SIG-M5 treated with dmso at 0.1 percent for 504 hours (cell line): ENCODE results near the gene MED10.

Experiments
- DNase-seq: peaks from one replicate; lab custom pipeline; 2025; ENCODE audit not compliant: unreplicated experiment; lab: John Stamatoyannopoulos, UW

Gene MED10

DNA sequence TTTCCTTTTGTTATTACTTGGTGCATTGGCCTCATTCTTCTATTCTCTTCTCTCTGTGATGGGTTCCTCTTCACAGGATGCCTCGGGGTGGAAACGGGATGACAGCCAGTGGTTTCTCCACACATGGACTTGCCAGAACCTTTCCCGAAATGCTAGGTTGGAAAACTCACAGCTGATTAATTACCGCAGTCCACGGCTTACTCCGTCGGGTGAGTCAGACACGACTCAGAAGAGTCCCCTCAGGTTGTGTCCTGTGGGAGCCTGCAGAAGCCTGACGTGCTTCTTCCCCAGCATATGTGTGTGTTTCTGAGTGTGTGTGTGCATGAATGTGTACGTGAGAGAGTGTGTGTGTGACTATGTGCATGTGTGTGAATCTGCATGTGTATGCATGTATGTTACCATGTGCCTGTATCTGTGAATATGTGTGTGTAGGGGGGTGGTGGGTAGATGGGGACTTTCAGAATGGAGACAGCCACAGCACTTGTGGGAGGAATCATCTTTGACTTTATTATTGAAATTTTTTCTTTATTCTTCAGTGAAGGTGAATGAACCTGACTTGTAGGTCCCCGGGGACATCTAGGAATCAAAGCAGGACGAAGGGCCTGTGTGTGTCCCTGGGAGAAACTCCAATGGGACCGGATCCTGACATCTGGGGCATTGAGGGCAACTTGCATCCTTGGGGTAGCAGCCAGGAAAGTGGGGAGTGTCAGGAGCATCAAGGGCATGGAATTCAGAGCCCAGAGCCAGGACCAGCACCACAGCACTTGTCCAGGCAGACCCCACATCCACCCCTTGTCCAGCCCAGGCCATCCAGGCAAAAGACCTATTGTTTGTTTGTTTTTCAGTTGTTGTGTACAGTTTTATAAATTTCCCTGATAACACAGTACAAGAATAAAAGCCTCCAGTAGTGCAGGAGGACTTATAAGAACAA, 21.9 kb upstream of the MED10 start:
- DNase-seq = no peak

DNA sequence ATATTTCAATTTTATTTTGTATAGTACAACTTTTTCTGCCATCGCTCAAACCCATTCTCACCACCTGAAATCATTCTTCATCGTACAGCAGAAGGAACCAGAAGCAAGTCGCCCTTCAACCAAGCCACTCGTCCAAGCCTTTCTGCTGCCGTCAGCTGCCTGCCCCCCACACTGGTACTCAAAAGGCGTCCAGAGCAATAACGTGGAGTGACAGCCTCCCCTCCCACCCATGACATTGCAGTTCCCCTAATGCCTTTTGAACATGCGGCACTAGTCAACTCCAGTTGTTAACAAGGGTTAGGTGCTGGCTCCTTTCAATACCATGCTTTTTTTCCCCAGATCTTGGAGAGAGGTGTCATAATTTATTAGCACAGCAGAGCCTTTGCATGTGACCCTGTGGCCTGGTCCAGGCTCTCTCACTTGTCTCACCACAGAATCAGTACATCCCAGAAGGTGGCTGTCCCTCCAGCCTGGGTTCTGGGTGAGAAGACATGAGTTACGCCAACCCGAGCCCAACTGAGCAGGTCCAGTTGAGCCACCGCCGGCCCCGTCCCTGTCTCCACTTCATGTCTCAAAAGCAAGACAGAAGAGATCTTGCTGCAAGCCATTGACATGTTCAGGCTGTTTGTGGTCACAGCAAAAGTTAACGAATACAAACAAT, 20.4 kb upstream of the MED10 start:
- DNase-seq = no peak

DNA sequence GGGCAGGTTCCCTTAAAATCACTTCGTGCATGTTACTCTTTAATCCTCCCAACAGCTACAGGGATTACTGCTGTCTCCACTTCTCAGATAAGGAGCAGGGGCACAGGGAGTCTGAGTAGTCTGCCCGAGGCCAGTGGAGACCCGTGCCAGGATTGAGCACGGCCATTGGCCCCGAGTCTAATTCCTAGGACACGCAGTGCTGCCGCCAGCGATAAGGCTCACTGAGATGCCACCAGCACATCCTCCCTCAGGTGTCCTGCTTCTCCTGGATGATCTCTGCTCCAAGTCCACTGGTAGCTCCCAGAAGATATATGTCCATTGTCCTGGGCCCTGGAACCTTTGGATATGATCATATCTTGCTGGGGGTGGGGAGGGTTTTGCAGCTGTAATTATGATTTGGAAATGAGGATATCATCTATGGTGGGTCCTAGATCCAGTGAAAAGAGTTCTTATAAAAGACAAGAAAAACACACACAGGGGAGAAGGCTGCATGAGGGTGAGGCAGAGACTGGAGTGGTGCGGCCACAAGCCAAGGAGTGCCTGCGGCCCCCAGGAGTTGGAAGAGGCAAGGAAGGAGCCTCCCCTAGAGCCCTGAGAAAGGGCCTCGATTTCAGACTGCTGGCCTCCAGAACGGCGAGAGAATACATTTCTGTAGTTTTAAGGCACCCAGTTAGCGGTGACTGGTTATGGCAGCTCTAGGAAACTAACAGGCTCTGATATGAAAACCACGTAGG, 19.4 kb upstream of the MED10 start:
- no peak for DNase-seq

DNA sequence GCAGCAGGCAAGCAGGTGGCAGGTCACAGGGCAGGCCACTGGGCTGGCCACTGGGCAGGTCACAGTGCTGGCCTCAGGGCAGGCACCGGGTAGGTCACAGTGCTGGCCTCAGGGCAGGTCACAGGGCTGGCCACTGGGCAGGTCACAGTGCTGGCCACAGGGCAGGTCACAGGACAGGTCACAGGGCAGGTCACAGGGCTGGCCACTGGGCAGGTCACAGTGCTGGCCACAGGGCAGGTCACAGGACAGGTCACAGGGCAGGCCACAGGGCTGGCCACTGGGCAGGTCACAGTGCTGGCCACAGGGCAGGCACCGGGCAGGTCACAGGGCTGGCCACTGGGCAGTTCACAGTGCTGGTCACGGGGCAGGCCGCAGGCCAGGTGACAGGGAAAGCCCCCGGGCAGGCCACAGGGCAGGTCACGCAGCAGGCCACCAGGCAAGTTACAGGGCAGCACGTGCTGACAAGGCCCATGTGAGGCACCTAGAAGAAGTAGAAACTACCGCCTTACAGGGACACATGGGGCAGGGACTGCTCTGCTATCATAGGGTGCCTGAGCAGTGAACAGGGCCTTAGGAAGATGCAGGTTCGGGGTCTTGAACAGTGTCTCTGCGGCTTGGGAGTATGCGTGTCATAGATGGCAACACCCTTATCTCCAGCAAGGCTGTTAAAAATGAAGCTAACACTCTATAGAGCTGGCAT, 18.6 kb upstream of the MED10 start:
- no peak for DNase-seq

DNA sequence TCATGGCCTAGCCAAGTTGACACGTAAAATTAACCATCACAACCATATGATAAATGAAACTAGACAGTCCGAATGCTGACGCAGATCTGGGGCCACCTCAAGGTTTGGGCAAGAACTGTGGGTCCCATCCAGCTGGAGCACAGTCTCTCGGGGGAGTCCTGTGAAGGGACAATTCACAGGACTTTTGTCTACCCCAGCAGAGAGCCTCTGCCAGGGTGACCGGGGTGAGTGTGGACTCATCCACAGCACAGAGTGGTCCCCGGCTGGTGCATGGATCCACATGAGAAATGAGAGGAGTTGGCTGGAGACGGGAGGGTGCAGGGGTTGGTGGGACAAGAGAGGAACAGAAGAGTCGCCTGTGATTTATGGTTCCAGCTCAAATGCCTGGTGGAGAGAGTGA, 17.7 kb upstream of the MED10 start:
- DNase-seq = no peak

DNA sequence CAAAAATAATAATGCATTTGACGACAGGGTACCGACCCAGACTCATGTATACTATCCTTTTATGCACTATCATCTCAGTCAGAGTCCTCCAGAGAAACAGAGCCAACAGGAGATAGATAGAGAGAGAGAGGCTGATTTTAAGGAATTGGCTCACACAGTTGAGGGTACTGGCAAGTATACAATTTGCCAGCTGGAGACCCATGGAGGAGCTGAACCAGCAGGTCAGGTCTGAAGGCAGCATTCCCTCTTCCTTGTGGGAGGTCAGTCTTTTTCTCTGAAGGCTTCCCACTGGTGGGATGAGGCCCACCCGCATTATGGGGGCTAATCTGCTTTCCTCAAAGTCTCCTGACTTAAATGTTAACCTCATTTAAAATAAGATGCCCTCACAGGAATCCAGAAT, 17.3 kb upstream of the MED10 start:
- DNase-seq = no peak

DNA sequence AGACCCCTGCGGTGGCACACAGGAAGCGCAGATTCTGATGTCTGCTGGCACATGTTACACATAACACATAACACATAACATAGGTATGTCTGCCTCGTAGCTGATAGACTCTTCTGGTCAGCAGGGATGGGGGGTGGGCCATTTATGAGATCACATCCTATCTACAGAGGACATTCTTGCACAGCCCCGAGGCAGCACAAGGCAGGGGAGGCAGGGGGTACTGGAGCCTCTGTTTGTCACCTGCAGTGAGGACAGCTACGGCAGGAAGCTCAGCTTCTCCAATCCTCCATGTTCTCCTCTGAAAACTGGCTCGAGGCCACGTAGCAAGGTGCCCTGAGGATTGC, 16.7 kb upstream of the MED10 start:
- DNase-seq = no peak

DNA sequence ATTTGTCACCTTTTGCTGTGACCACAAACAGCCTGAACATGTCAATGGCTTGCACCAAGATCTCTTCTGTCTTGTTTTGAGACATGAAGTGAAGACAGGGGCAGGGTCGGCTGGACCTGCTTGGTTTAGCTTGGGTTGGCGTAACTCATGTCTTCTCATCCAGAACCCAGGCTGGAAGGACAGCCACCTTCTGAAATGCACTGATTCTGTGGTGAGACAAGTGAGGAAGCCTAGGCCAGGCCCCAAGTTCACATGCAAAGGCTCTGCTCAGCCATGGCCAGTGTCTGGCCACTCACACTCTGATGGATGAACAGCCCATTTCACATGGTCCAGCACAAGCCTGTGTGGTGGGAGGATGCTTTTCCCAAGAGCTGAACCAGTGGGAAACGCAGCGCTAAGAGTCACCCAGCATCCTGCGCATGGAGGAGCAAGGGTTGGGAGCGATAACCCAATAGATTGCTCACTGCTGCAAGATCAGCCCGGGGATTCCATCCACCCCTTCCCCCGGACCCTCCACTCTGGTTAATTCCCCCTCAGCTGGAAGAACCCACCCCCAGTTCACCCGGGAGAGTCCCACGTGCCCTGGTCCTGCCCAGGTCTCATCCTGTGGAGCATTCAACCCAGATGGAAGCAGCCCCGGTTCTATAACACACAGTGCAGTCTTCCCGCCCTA, 16.2 kb upstream of the MED10 start:
- DNase-seq = no peak

DNA sequence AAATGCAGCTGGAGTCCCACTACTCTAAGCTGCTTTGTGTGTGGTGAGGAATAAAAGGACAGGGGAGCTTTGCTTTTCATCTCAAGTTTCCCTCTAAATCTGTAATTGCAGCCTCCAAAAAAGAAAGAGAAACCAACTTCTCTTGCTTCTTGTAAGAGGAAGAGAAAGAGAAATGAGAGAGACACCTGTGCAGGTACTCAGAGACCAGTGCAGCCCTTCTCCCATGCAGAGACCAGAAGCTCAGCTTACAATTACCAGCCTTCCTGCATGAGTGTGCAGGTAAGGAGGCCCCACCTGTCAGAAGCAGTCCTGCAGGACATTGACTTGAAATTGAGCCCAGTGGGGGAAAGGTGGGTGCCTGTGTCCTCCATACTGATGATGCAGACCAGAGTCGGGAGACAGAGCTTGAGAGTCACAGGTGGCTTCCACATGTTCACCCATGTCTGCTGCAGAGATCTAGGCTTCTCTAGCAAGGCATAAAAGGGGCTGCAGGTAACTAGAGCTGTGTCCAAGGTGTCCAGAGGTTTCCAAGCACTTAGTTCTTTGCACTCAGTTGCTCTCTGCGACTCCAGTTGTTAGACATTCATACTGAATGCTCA, 15.3 kb upstream of the MED10 start:
- no peak for DNase-seq

DNA sequence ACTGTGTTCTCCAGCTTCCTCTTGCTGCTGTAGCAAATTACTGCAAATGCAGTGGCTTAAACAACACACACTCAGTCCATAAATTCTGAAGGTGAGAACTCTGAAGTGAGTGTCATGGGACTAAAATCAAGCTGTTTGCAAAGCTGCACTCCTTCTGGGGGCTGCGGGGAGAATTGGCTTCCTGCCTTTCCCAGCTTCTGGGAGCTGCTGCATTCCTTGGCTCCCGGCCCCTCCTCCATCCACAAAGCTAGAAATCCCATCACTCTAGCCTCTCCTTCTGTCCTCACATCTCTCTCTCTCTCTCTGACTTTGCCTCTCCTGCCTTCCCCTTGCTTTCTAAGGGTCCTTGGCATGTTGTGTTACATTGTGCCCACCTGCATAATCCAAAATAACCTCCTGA, 14.2 kb upstream of the MED10 start:
- no peak for DNase-seq

DNA sequence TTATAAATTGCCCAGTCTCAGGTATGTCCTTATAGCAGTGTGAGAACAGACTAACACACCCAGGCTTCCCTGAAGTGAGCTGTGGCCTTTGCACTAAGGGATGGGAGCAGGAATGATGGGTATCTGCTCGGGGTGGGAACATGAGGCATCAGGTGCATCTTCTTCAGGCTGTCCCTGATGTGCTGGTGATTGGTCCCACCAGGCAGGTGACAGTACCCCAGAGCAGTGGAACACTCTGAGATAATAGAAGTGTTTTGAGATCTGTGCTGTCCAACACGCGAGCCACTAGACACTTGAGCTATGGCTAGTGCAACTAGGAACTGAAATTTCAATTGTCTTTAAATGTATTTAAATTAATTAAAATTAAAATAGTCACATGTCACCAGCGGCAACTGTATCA, 12.8 kb upstream of the MED10 start:
- DNase-seq = no peak

DNA sequence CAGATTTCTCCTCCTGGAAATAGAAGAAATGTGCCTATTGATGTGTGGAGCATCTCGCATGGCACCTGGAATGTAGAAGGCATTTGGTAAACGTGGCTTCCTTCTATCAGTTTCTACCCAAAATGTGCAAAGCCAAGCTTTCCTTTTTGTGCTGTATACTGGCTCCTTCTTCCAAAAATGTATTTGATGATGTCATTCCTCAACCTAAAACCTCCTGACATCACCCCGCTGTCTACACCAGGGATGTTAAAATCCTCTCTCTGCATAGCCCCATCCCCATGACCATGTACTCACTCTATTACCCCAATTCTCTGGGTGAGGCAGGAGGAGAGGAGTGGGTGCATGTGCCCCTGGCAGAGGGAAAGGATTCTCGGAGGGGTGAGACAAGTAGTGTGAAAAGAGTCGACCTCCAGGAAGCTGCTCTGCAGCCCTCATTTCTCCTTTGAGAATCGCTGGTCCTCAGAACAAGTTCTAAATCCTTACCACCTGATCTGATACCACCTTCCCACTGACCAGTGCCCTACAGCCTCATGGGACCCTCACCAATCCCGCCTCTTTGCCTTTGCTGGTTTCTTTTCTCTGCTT, 11.7 kb upstream of the MED10 start:
- no peak for DNase-seq

DNA sequence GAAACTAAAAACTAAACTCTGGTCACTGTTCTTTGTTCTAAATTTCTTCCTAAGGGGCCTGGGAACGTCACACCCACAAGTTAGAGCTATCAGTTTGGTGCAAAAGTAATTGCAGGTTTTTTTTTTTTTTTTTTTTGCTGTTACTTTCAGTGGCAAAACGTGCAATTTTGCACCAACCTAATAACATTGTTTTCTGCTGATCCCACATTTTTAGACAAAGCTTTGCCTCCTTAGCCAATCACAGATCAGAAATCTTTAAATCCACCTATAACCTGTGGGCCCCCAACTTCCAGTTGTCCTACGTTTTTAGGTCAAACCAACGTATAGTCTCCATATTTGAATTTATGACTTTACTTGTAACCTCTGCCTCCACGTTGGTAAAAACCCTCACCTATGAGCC, 11.1 kb upstream of the MED10 start:
- no peak for DNase-seq

DNA sequence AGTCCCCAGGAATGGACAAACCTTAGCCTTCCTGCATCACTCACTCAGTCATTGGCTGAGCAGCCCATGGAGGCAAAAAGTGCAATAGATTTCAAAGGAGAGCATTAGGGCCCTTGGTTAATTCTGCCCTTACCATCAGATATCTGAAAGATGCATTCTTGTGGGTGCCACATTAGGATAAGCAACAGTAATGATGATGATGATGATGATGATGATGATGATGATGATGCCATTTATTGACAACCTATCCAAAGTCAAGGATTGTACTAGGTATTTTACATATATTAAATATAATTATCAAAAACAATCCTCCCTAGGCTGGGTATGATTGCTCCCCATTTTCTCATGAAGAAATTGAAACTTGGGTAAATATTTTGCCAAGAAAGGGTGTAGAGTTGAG, 9.6 kb upstream of the MED10 start:
- no peak for DNase-seq

DNA sequence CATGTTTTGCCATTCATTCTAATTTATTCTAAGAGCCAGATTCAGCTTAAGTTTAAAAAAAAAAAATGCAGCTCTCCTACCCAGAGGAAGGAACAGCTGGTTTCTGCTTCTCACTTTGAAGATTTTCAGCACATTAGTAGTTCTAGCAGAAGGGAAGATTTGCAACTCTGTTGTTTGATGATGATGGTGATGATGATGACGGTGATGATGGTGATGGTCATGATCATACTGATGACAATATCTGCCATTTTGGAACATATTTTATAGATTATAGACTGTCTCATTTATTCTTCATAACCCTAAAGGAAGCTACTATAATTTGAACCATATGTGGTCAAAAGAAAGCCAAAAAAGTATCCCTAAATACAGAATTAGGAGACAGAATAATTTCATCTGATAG, 7.9 kb upstream of the MED10 start:
- DNase-seq = no peak

DNA sequence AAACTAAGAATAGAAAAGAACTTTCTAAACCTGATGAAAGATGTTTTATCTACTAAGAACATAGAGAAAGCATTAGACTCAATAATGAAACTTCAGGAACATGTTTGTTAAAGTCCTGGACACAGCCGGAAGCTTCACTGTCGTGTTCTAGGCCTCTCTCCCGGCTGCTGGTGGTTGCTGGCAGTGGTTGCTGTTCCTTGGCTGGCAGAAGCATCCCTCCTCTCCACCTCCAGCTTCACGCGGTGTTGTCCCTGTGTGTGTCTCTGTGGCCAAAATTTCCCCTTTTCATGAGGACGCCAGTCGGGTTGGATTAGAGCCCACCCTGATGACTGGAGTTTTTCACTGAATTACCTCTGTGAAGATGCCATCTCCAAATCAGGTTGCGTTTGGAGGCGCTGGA, 6.5 kb upstream of the MED10 start:
- DNase-seq = no peak

DNA sequence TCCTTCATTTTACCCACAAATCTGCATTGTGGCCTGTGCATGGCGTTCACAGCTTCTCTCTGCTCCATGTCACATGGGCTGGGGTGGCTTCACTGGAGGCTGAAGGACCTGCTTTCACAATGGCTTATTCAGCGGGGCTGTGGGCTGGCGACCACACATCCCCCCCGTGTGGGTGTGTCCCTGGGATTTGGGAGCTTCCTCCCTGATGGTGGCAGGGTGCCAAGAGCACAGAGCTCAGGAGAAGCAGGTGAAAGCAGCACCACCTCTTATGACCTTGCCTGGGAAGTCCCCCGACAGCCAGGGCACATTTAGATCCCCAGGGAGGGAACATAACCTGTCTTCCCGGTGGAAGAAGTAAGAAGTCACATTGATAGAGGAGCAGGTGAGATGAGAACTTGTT, 5.0 kb upstream of the MED10 start:
- no peak for DNase-seq

DNA sequence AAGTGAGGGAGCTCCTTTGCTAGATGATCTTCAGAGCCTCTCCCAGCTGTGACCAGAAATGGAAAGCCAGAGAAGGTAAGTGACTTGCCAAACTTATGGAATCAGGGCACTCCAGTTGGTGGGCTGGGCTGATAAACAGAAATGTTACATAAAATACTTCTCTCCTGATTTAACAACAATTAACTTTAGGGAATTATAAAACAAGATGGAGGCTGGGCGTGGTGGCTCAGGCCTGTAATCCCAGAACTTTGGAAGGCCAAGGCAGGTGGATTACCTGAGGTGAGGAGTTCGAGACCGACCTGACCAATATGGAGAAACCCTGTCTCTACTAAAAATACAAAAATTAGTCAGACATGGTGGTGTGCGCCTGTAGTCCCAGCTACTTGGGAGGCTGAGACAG, 899 bp upstream of the MED10 start:
- DNase-seq = no peak

DNA sequence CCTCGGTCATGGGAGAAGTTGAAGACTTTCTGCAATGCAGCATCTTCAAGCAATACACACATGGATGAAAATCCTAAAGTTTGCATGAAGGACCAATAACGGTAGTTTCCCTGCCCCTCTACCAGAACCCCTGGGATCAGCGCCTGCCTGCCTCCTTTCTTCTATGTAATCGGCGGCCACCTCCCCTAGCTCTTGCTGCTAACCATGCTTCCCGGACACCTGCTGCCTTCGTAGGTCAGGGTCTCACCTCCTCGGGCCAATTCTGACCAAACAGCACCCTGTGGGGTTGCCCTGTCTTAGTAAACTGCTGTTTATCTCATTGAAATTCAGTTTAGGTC, 388 bp upstream of the MED10 start:
- DNase-seq = no peak

DNA sequence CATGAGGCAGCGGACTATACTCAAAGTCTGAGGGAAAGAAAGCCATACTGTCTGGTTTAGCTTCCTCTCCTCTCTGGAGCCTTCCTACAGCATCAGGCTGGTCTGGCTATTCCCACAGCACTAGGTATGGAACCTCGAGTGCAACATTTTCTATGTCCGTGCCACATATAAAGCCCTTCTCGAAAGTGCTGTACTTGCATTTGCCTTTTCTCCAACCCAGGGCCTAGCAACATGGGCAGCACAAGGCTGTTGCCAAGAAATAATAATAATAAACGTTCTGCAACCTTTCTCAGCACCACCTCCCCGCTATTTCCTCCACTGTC, 804 bp downstream of the MED10 start:
- DNase-seq = no peak
